Measurements from ENCODE around the gene COPRS. TPM values are rescaled to one million over a fixed set of nuclear protein-coding genes. Genes with fewer than 3 reads are reported as not detected.

Gene COPRS
- polyA plus RNA-seq, 3 donors = 11.7 to 40.0 (median 38.9) TPM

DNA sequence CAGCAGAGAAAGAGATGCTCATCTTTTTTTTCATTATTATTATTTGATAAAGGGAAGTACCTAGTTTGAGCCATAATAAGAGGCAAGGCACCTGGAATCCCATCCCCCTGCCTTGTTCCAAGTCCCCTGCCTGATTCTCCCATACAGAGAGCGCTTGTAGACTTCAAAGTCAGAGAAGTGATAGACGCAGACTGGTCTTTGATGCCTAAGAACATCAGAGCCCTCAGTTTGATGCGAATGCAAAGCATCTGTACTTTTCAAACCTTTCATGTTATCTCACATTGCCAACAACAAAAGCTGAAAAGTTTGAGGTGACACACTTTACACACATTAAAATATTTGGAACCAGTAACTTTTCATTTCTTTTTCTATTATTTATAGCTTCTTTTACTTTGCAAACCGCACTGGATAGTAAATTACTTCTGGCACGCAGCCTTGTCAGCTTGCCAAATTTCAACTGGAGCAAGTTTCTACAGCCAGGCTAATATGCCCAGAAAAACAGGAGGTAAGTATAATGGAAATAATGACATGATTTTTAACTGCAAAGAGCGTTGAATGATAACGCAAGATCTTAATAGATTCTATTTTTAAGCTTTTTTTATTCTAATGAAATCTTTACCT, 48.4 kb upstream of the COPRS start:
- Mint-ChIP-seq H3K4me1 (peaks cover 2% of the 10 kb centered on the region), H3K9me3 (no peaks in the 10 kb centered on the region), H3K4me3 (peak overlapping the region in 1 of 2 donors; percentile 46), H3K27ac (no peak overlapping the region), H3K36me3 (no peaks in the 10 kb centered on the region), H3K27me3 (ENCODE audit: low read depth in 3 of 3) (peaks cover 4 to 9% (median 4%) of the 10 kb centered on the region in 3 donors)
- no peak overlapping the region for H3K27ac ChIP-seq (ENCODE audit: low read depth in 1 of 2, low read length in 2 of 2)
- no peaks in the 10 kb centered on the region for H3K4me1 ChIP-seq (ENCODE audit: control insufficient read depth in 1 of 2, insufficient read depth in 2 of 2, low read length in 2 of 2)
- H3K36me3 ChIP-seq (replicated peaks in 1 of 2; ENCODE audit: control insufficient read depth in 1 of 2, insufficient read depth in 2 of 2, low read length in 2 of 2) = no peaks in the 10 kb centered on the region
- H3K27me3 ChIP-seq (ENCODE audit: control insufficient read depth in 2 of 2, insufficient read depth in 2 of 2, low read length in 2 of 2) = no peaks in the 10 kb centered on the region
- H3K9ac ChIP-seq (ENCODE audit: insufficient read depth, low read length, poor library complexity, severe bottlenecking) = no peak overlapping the region
- H3K9me3 ChIP-seq (replicated peaks in 1 of 2; ENCODE audit: control insufficient read depth in 1 of 2, insufficient read depth in 1 of 2, low read length in 2 of 2) = no peaks in the 10 kb centered on the region
- H3K4me2 ChIP-seq (replicated peaks; ENCODE audit: extremely low read depth, low read length, poor library complexity, severe bottlenecking) = no peak overlapping the region
- no peaks in the 10 kb centered on the region for H3K79me2 ChIP-seq (ENCODE audit: insufficient read depth, low read length)
- TF ChIP-seq, protein P1, sequence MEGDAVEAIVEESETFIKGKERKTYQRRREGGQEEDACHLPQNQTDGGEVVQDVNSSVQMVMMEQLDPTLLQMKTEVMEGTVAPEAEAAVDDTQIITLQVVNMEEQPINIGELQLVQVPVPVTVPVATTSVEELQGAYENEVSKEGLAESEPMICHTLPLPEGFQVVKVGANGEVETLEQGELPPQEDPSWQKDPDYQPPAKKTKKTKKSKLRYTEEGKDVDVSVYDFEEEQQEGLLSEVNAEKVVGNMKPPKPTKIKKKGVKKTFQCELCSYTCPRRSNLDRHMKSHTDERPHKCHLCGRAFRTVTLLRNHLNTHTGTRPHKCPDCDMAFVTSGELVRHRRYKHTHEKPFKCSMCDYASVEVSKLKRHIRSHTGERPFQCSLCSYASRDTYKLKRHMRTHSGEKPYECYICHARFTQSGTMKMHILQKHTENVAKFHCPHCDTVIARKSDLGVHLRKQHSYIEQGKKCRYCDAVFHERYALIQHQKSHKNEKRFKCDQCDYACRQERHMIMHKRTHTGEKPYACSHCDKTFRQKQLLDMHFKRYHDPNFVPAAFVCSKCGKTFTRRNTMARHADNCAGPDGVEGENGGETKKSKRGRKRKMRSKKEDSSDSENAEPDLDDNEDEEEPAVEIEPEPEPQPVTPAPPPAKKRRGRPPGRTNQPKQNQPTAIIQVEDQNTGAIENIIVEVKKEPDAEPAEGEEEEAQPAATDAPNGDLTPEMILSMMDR (IDR thresholded peaks at IDR 0.05) = no peak
- no peak overlapping the region for H3K4me3 ChIP-seq (replicated peaks in 1 of 3; ENCODE audit: low read depth in 2 of 3, low read length in 3 of 3)
- peak overlapping the region; percentile 43 for H2AFZ ChIP-seq (ENCODE audit: insufficient read depth, low read depth, low read length, poor library complexity, severe bottlenecking)
- H4K20me1 ChIP-seq (ENCODE audit: insufficient read depth, low read length) = no peaks in the 10 kb centered on the region
- intact Hi-C loops (cut with micrococcal nuclease) = no loop called here
- no peak for DNase-seq
- WGBS (ENCODE audit: insufficient coverage) = no CpG with 5 or more reads among the region's 7 CpGs

DNA sequence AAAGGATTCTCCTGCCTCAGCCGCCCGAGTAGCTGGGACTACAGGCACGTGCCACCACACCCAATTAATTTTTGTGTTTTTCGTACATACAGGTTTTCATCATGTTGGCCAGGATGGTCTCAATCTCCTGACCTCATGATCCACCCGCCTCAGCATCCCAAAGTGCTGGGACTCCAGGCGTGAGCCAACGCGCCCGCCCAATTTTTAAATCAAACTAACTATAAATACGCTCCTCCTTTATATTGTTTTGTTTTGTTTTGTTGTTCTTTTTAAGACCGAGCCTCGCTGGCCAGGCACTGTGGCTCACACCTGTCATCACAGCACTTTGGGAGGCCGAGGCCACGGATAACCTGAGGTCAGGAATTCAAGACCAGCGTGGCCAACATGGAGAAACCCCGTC, 44.4 kb upstream of the COPRS start:
- Histone ChIP-seq H3K4me1 (ENCODE audit: control insufficient read depth in 1 of 2, insufficient read depth in 2 of 2, low read length in 2 of 2) (peaks cover 12% of the 10 kb centered on the region in 2 donors), H3K36me3 (replicated peaks in 1 of 2; ENCODE audit: control insufficient read depth in 1 of 2, insufficient read depth in 2 of 2, low read length in 2 of 2) (peaks cover 9 to 13% of the 10 kb centered on the region in 2 donors), H4K20me1 (ENCODE audit: insufficient read depth, low read length) (peaks cover 3% of the 10 kb centered on the region), H3K9ac (ENCODE audit: insufficient read depth, low read length, poor library complexity, severe bottlenecking) (no peak overlapping the region), H3K9me3 (replicated peaks in 1 of 2; ENCODE audit: control insufficient read depth in 1 of 2, insufficient read depth in 1 of 2, low read length in 2 of 2) (no peaks in the 10 kb centered on the region), H3K27me3 (ENCODE audit: control insufficient read depth in 2 of 2, insufficient read depth in 2 of 2, low read length in 2 of 2) (no peaks in the 10 kb centered on the region), H3K4me2 (replicated peaks; ENCODE audit: extremely low read depth, low read length, poor library complexity, severe bottlenecking) (no peak overlapping the region), H3K27ac (ENCODE audit: low read depth in 1 of 2, low read length in 2 of 2) (no peak overlapping the region), H3K79me2 (ENCODE audit: insufficient read depth, low read length) (peaks cover 31% of the 10 kb centered on the region), H2AFZ (ENCODE audit: insufficient read depth, low read depth, low read length, poor library complexity, severe bottlenecking) (no peak overlapping the region), H3K4me3 (replicated peaks in 1 of 3; ENCODE audit: low read depth in 2 of 3, low read length in 3 of 3) (no peak overlapping the region)
- Mint-ChIP-seq H3K36me3 (peaks cover 9 to 15% of the 10 kb centered on the region in 2 donors), H3K27me3 (ENCODE audit: low read depth in 3 of 3) (peaks cover 0 to 6% (median 1%) of the 10 kb centered on the region in 3 donors), H3K4me3 (no peak overlapping the region), H3K9me3 (no peaks in the 10 kb centered on the region), H3K27ac (no peak overlapping the region), H3K4me1 (peaks cover 3% of the 10 kb centered on the region)
- 93% methylated on average over 3 of the region's 16 CpGs for WGBS (ENCODE audit: insufficient coverage)
- intact Hi-C loops (cut with micrococcal nuclease) = loop anchor here (5.0 kb wide), 1 partner anchor 46 kb away; the partner anchor contains the start of gene COPRS (in 2 of the 2)
- TF ChIP-seq, protein P1 (IDR thresholded peaks at IDR 0.05) = no peak
- DNase-seq = no peak

All from CD14-positive monocyte (primary cell).